GM19455 (cell line): ENCODE data around the gene HOXB2.

Experiments used
- ATAC-seq: cut with Tn5 transposase; IDR thresholded peaks from one replicate; pipeline ENCODE4 v1.9.1; 2021; ENCODE audit not compliant: unreplicated experiment

HOXB2 gene

GRCh38 chr17:48579471-48579759 is 34.5 kb upstream of the HOXB2 start:
- no peak for ATAC-seq

- peak; percentile 13 for ATAC-seq
Observed at GRCh38 chr17:48578616-48579470, 33.9 kb upstream of the HOXB2 start.

- peak; percentile 53 for ATAC-seq
Observed at GRCh38 chr17:48577946-48578615, 33.2 kb upstream of the HOXB2 start, which contains the start of gene HOXB4. Gene HOXB4, minus strand, starts transcription at chr17:48578350. Its CDS starts 31 bp downstream, at chr17:48578319.

GRCh38 chr17:48577330-48577945 is 32.5 kb upstream of the HOXB2 start:
- no peak for ATAC-seq

- ATAC-seq = no peak
Observed at GRCh38 chr17:48576479-48577309, 31.8 kb upstream of the HOXB2 start.

GRCh38 chr17:48575673-48576478 is 31.0 kb upstream of the HOXB2 start:
- ATAC-seq = no peak

- no peak for ATAC-seq
Observed at GRCh38 chr17:48575066-48575582, 30.2 kb upstream of the HOXB2 start.

GRCh38 chr17:48574505-48575065 is 29.7 kb upstream of the HOXB2 start:
- ATAC-seq = no peak

GRCh38 chr17:48571826-48572417 is 27.0 kb upstream of the HOXB2 start:
- no peak for ATAC-seq

- ATAC-seq = no peak
Observed at GRCh38 chr17:48571024-48571818, 26.3 kb upstream of the HOXB2 start.

- ATAC-seq = no peak
Observed at GRCh38 chr17:48570325-48571023, 25.6 kb upstream of the HOXB2 start.

GRCh38 chr17:48569674-48570324 is 24.9 kb upstream of the HOXB2 start:
- no peak for ATAC-seq

GRCh38 chr17:48569240-48569582 is 24.3 kb upstream of the HOXB2 start:
- no peak for ATAC-seq

- no peak for ATAC-seq
Observed at GRCh38 chr17:48568499-48569239, 23.8 kb upstream of the HOXB2 start.

- no peak for ATAC-seq
Observed at GRCh38 chr17:48567646-48568354, 22.9 kb upstream of the HOXB2 start.

- ATAC-seq = no peak
Observed at GRCh38 chr17:48567209-48567608, 22.3 kb upstream of the HOXB2 start.
